ENCODE data around the gene CST4.

CST4 gene

DNA sequence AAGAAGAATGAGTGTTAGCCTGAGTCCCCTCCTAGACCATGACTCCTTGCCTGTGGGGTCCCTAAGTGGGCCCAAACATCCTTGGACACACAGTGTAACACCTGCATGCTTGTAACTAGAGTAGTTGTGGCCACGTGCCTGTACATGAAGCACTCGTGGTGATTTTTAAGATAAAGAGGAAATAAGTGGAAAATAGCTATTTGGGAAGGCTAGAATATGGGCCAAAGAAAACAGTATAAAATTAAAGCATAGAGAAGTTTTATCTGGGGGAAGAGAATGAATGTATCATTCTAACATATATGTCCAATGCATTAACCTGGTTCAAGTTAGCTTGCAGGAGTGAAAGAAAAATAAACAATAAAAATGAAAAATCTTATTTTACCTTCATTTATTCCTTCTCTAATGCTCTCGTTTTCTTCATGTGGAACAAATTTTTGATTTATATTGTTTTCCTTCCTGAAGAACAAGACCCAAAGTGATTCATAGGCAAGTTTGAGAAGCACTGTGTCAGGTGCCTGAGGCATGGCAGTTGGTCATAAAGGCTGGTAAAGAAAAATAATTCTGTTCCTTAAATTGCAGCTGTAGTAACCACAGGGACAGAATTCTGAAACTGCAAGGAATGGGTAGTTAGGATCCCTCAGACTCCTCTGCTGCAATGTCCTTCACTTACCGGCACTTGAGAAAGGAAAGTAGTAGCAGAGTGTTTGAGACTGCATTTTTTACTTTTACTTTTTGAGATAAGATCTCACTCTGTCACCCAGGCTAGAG is 42.5 kb downstream of the CST4 start:
- Histone ChIP-seq H3K36me3 (ENCODE audit: control insufficient read depth in 1 of 2, insufficient read depth in 2 of 2, low read length in 2 of 2) (no peaks in the 10 kb centered on the region), H3K4me3 (ENCODE audit: low read depth in 1 of 2, low read length in 2 of 2) (no peak overlapping the region), H3K9me3 (ENCODE audit: control insufficient read depth in 1 of 2, low read length in 2 of 2) (no peaks in the 10 kb centered on the region), H3K27ac (ENCODE audit: low read depth, low read length) (no peak overlapping the region), H3K9ac (ENCODE audit: low read depth in 1 of 2, low read length in 2 of 2) (no peak overlapping the region), H3K4me1 (ENCODE audit: control insufficient read depth in 1 of 2, insufficient read depth in 2 of 2, low read length in 2 of 2) (peaks cover 0 to 3% of the 10 kb centered on the region in 2 donors), H3K27me3 (ENCODE audit: control insufficient read depth in 1 of 2, insufficient read depth in 2 of 2, low read length in 2 of 2) (no peaks in the 10 kb centered on the region)

DNA sequence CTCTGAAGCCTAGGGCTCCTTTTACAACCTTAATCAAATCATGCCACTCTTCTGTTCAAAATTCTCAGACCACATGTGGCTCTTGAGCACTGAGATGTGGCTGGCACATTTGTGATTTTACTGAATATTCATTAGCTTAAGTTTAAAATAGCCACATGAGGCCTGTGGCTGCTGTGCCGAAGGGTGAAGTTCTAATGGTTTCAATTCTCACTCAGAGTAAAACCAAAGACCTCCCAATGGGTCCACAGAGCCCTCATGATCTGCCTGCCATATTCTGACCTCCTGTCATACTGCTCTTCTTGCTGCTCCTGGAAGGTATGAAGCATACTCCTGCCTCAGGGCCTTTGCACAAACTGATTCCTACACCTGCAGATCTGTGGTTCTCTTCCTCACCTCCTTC is 43.3 kb downstream of the CST4 start:
- no peak overlapping the region for H3K4me3 ChIP-seq (ENCODE audit: low read depth in 1 of 2, low read length in 2 of 2)
- peaks cover 0 to 3% of the 10 kb centered on the region in 2 donors for H3K4me1 ChIP-seq (ENCODE audit: control insufficient read depth in 1 of 2, insufficient read depth in 2 of 2, low read length in 2 of 2)
- no peaks in the 10 kb centered on the region for H3K9me3 ChIP-seq (ENCODE audit: control insufficient read depth in 1 of 2, low read length in 2 of 2)
- H3K9ac ChIP-seq (ENCODE audit: low read depth in 1 of 2, low read length in 2 of 2), result no peak overlapping the region
- no peak overlapping the region for H3K27ac ChIP-seq (ENCODE audit: low read depth, low read length)
- no peaks in the 10 kb centered on the region for H3K27me3 ChIP-seq (ENCODE audit: control insufficient read depth in 1 of 2, insufficient read depth in 2 of 2, low read length in 2 of 2)
- H3K36me3 ChIP-seq (ENCODE audit: control insufficient read depth in 1 of 2, insufficient read depth in 2 of 2, low read length in 2 of 2), result no peaks in the 10 kb centered on the region

DNA sequence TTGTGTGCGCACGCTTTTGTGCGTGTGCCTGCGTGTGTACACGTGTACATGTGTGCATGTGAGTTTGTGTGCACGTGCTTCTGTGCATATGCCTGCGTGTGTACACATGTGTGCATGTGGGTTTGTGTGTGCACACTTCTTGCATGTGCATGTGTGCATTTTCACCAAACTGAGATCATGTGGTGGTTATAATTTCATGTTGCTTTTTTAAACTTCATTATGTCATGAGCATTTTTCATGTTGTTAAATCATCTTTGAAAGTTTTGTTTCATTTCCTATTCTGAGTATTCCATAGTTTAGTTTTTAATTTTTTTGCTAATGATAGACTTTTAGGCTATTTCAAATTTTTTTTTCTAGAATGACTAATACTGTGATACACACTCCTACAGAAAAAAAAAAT is 44.7 kb downstream of the CST4 start:
- H3K9ac ChIP-seq (ENCODE audit: low read depth in 1 of 2, low read length in 2 of 2), result no peak overlapping the region
- no peak overlapping the region for H3K4me3 ChIP-seq (ENCODE audit: low read depth in 1 of 2, low read length in 2 of 2)
- H3K27me3 ChIP-seq (ENCODE audit: control insufficient read depth in 1 of 2, insufficient read depth in 2 of 2, low read length in 2 of 2), result no peaks in the 10 kb centered on the region
- H3K9me3 ChIP-seq (ENCODE audit: control insufficient read depth in 1 of 2, low read length in 2 of 2), result no peaks in the 10 kb centered on the region
- H3K36me3 ChIP-seq (ENCODE audit: control insufficient read depth in 1 of 2, insufficient read depth in 2 of 2, low read length in 2 of 2), result no peaks in the 10 kb centered on the region
- H3K27ac ChIP-seq (ENCODE audit: low read depth, low read length), result no peak overlapping the region
- peaks cover 10% of the 10 kb centered on the region in 2 donors for H3K4me1 ChIP-seq (ENCODE audit: control insufficient read depth in 1 of 2, insufficient read depth in 2 of 2, low read length in 2 of 2)

GRCh38 chr20:23643659-23644058 is 45.2 kb downstream of the CST4 start:
- no peak overlapping the region for H3K27ac ChIP-seq (ENCODE audit: low read depth, low read length)
- H3K9ac ChIP-seq (ENCODE audit: low read depth in 1 of 2, low read length in 2 of 2), result no peak overlapping the region
- H3K27me3 ChIP-seq (ENCODE audit: control insufficient read depth in 1 of 2, insufficient read depth in 2 of 2, low read length in 2 of 2), result no peaks in the 10 kb centered on the region
- peaks cover 10% of the 10 kb centered on the region in 2 donors for H3K4me1 ChIP-seq (ENCODE audit: control insufficient read depth in 1 of 2, insufficient read depth in 2 of 2, low read length in 2 of 2)
- no peaks in the 10 kb centered on the region for H3K9me3 ChIP-seq (ENCODE audit: control insufficient read depth in 1 of 2, low read length in 2 of 2)
- H3K4me3 ChIP-seq (ENCODE audit: low read depth in 1 of 2, low read length in 2 of 2), result no peak overlapping the region
- no peaks in the 10 kb centered on the region for H3K36me3 ChIP-seq (ENCODE audit: control insufficient read depth in 1 of 2, insufficient read depth in 2 of 2, low read length in 2 of 2)

GRCh38 chr20:23641936-23642751 is 46.7 kb downstream of the CST4 start:
- Histone ChIP-seq H3K9ac (ENCODE audit: low read depth in 1 of 2, low read length in 2 of 2) (no peak overlapping the region), H3K4me3 (ENCODE audit: low read depth in 1 of 2, low read length in 2 of 2) (no peak overlapping the region), H3K27me3 (ENCODE audit: control insufficient read depth in 1 of 2, insufficient read depth in 2 of 2, low read length in 2 of 2) (no peaks in the 10 kb centered on the region), H3K4me1 (ENCODE audit: control insufficient read depth in 1 of 2, insufficient read depth in 2 of 2, low read length in 2 of 2) (peaks cover 10% of the 10 kb centered on the region in 2 donors), H3K9me3 (ENCODE audit: control insufficient read depth in 1 of 2, low read length in 2 of 2) (no peaks in the 10 kb centered on the region), H3K36me3 (ENCODE audit: control insufficient read depth in 1 of 2, insufficient read depth in 2 of 2, low read length in 2 of 2) (no peaks in the 10 kb centered on the region), H3K27ac (ENCODE audit: low read depth, low read length) (no peak overlapping the region)

DNA sequence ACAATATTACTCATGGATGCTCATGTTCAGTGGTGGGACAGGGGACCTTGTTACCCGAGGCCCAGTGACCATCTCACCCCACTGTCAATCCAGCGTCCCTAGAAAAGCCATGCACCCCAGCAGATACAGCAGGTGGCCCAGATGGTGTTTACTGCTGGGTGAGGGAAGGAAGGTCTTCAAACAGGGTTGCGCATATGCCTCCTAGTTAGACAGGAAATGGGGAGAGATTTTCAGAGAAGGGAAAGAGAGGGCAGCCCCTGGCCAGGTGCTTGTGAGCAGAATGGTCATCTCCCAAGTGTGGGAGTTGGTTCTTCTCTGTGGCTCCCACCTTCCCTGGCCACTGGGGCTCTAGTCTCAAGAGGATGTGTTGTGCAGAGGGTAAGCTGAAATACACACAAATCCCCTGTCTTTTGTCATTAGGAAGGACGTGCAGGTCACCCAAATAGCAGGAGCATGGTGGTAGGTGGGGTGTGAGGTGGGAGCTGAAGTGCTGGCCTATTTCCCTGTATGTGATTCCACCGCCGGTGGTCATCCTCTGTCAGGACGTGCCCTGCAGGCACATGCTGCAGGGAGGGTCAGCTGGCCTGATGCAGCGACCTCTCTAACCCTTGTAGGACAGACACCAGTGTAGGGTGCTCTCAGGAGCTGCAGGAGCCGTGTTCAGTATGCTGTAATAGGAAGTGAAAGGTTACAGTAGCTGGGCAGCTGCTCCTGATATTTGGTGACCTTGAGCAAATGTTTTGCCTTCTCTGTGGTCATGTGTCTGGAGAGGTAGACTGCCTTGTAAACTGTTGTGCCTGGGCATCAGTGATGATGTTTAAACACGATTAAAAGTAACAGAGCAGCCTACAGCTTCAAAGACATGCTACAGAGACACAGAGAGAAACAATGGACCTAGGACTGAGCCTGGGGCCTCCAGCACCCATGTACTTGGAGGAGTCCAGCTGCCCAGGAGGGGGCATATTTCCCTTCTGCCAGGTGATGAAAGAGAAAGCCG is 47.9 kb downstream of the CST4 start:
- H3K36me3 ChIP-seq (ENCODE audit: control insufficient read depth in 1 of 2, insufficient read depth in 2 of 2, low read length in 2 of 2), result no peaks in the 10 kb centered on the region
- H3K27ac ChIP-seq (ENCODE audit: low read depth, low read length), result no peak overlapping the region
- H3K4me1 ChIP-seq (ENCODE audit: control insufficient read depth in 1 of 2, insufficient read depth in 2 of 2, low read length in 2 of 2), result peaks cover 13 to 18% of the 10 kb centered on the region in 2 donors
- no peak overlapping the region for H3K4me3 ChIP-seq (ENCODE audit: low read depth in 1 of 2, low read length in 2 of 2)
- H3K9me3 ChIP-seq (ENCODE audit: control insufficient read depth in 1 of 2, low read length in 2 of 2), result no peaks in the 10 kb centered on the region
- no peak overlapping the region for H3K9ac ChIP-seq (ENCODE audit: low read depth in 1 of 2, low read length in 2 of 2)
- no peaks in the 10 kb centered on the region for H3K27me3 ChIP-seq (ENCODE audit: control insufficient read depth in 1 of 2, insufficient read depth in 2 of 2, low read length in 2 of 2)

GRCh38 chr20:23640018-23640601 is 48.7 kb downstream of the CST4 start:
- no peaks in the 10 kb centered on the region for H3K27me3 ChIP-seq (ENCODE audit: control insufficient read depth in 1 of 2, insufficient read depth in 2 of 2, low read length in 2 of 2)
- H3K9me3 ChIP-seq (ENCODE audit: control insufficient read depth in 1 of 2, low read length in 2 of 2), result no peaks in the 10 kb centered on the region
- H3K4me3 ChIP-seq (ENCODE audit: low read depth in 1 of 2, low read length in 2 of 2), result no peak overlapping the region
- H3K4me1 ChIP-seq (ENCODE audit: control insufficient read depth in 1 of 2, insufficient read depth in 2 of 2, low read length in 2 of 2), result peaks cover 17 to 23% of the 10 kb centered on the region in 2 donors
- H3K27ac ChIP-seq (ENCODE audit: low read depth, low read length), result no peak overlapping the region
- H3K36me3 ChIP-seq (ENCODE audit: control insufficient read depth in 1 of 2, insufficient read depth in 2 of 2, low read length in 2 of 2), result peaks cover 0 to under 1% of the 10 kb centered on the region in 2 donors
- H3K9ac ChIP-seq (ENCODE audit: low read depth in 1 of 2, low read length in 2 of 2), result no peak overlapping the region

- Histone ChIP-seq H3K27ac (ENCODE audit: low read depth, low read length) (no peak overlapping the region), H3K4me3 (ENCODE audit: low read depth in 1 of 2, low read length in 2 of 2) (no peak overlapping the region), H3K4me1 (ENCODE audit: control insufficient read depth in 1 of 2, insufficient read depth in 2 of 2, low read length in 2 of 2) (peaks cover 23 to 29% of the 10 kb centered on the region in 2 donors), H3K9ac (ENCODE audit: low read depth in 1 of 2, low read length in 2 of 2) (no peak overlapping the region), H3K27me3 (ENCODE audit: control insufficient read depth in 1 of 2, insufficient read depth in 2 of 2, low read length in 2 of 2) (no peaks in the 10 kb centered on the region), H3K36me3 (ENCODE audit: control insufficient read depth in 1 of 2, insufficient read depth in 2 of 2, low read length in 2 of 2) (peaks cover 0 to 6% of the 10 kb centered on the region in 2 donors), H3K9me3 (ENCODE audit: control insufficient read depth in 1 of 2, low read length in 2 of 2) (no peaks in the 10 kb centered on the region)
Observed at GRCh38 chr20:23639490-23639958, 49.3 kb downstream of the CST4 start.

GRCh38 chr20:23638309-23638708 is 50.5 kb downstream of the CST4 start:
- no peak overlapping the region for H3K27ac ChIP-seq (ENCODE audit: low read depth, low read length)
- peaks cover 26 to 29% of the 10 kb centered on the region in 2 donors for H3K4me1 ChIP-seq (ENCODE audit: control insufficient read depth in 1 of 2, insufficient read depth in 2 of 2, low read length in 2 of 2)
- peaks cover 0 to 18% of the 10 kb centered on the region in 2 donors for H3K36me3 ChIP-seq (ENCODE audit: control insufficient read depth in 1 of 2, insufficient read depth in 2 of 2, low read length in 2 of 2)
- H3K27me3 ChIP-seq (ENCODE audit: control insufficient read depth in 1 of 2, insufficient read depth in 2 of 2, low read length in 2 of 2), result no peaks in the 10 kb centered on the region
- no peaks in the 10 kb centered on the region for H3K9me3 ChIP-seq (ENCODE audit: control insufficient read depth in 1 of 2, low read length in 2 of 2)
- no peak overlapping the region for H3K4me3 ChIP-seq (ENCODE audit: low read depth in 1 of 2, low read length in 2 of 2)
- H3K9ac ChIP-seq (ENCODE audit: low read depth in 1 of 2, low read length in 2 of 2), result no peak overlapping the region

All from duodenal mucosa (tissue), 2 donors.